Fibroblast of the aortic adventitia (primary cell): ENCODE data around the gene SNCB. TPM values are rescaled to one million over a fixed set of nuclear protein-coding genes. Genes with fewer than 3 reads are reported as not detected.

Experiments
- DNase-seq: peaks from one replicate; pipeline ENCODE4 v3.0.0-alpha.2; 2010; ENCODE audit warnings: low read depth
- H3K4me3 ChIP-seq: 2 replicates; pipeline ENCODE4 v1.5.1; 2011; ENCODE audit warnings: low read depth, mild to moderate bottlenecking, control low read depth, low read length, moderate library complexity
- total RNA-seq: library from RNA; depleted of rRNA; stranded (reverse); fragments of >200 nt; gene quantifications from 2 replicates; pipeline ENCODE4 v1.2.3, GENCODE V29; 2012; ENCODE audit warnings: low replicate concordance
- TF ChIP-seq, protein P1 (sequence below): IDR thresholded peaks from 2 replicates; pipeline ENCODE4 v1.5.1; 2011; ENCODE audit warnings: mild to moderate bottlenecking, low read length, control low read depth, inconsistent platforms; ENCODE audit not compliant: insufficient read depth

Gene SNCB
- total RNA-seq, 1 donor, result not detected

DNA sequence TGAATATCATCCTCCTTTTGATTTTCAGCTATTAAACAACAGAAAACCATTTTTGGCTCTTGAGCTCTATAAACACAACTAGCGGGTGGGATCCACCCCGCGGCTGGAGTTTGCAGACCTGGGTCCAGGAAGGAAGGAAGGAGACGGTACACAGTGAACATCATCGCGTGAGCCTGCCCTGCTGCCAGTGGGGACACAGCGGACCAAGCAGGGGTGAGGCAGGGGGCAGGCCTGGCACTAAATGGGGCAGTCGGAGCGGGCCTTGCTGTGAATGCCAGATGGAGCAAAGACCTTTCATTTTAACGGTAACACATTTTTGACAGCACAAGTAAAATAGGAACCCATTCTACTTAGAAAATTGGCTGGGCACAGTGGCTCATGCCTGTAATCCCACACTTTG, 31.3 kb upstream of the SNCB start:
- DNase-seq, result no peak
- no peak overlapping the region for H3K4me3 ChIP-seq
- TF ChIP-seq, protein P1, sequence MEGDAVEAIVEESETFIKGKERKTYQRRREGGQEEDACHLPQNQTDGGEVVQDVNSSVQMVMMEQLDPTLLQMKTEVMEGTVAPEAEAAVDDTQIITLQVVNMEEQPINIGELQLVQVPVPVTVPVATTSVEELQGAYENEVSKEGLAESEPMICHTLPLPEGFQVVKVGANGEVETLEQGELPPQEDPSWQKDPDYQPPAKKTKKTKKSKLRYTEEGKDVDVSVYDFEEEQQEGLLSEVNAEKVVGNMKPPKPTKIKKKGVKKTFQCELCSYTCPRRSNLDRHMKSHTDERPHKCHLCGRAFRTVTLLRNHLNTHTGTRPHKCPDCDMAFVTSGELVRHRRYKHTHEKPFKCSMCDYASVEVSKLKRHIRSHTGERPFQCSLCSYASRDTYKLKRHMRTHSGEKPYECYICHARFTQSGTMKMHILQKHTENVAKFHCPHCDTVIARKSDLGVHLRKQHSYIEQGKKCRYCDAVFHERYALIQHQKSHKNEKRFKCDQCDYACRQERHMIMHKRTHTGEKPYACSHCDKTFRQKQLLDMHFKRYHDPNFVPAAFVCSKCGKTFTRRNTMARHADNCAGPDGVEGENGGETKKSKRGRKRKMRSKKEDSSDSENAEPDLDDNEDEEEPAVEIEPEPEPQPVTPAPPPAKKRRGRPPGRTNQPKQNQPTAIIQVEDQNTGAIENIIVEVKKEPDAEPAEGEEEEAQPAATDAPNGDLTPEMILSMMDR, result no peak

DNA sequence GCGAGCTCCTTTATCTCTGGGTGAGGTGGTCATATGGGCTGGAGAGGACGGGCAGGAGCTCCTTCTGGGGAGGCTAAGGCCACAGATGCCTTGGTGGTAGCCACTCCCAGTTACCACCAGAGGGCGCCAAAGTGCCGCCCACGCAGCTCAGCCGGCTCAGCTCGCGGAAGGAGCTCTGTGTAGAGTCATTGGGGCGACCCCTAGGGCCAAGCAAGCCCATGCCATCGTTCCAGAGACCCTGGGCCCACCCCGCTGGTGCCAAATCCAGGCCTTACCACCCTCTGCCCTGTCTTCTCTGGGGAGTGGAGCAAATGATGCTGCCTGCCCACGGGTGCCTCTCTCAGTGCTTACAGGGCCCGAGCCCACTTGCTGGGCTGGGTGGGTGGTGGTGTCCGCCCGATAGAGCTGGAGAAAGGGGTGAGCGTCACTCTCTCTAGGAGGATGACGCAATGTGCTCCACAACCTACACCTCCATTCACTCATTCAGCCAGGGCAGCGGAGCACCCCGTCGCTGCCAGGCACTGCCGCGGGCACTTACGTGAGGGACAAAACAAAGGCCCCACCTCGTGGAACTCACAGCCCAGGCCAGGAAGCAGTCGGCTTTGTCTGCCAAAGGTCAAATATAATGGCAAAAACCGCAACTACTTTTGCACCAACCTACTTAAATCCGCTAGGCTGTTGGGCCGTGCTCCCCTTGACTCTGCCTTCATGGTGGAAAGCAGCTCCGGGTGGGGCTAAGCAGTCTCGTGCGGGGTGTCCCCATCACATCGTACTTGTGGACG, 30.7 kb upstream of the SNCB start:
- H3K4me3 ChIP-seq, result no peak overlapping the region
- TF ChIP-seq, protein P1, result peak; percentile 97
- DNase-seq, result peak; percentile 72

- H3K4me3 ChIP-seq, result no peak overlapping the region
- TF ChIP-seq, protein P1, result no peak
- DNase-seq, result no peak
These were observed 30.2 kb upstream of the SNCB start for GRCh38 chr5:176660530-176660859.

GRCh38 chr5:176659860-176660461, 29.6 kb upstream of the SNCB start:
- H3K4me3 ChIP-seq, result no peak overlapping the region
- TF ChIP-seq, protein P1, result no peak
- DNase-seq, result no peak

GRCh38 chr5:176659512-176659839, 29.1 kb upstream of the SNCB start:
- no peak for DNase-seq
- TF ChIP-seq, protein P1, result no peak
- no peak overlapping the region for H3K4me3 ChIP-seq

GRCh38 chr5:176658817-176659511, 28.6 kb upstream of the SNCB start:
- TF ChIP-seq, protein P1, result no peak
- no peak overlapping the region for H3K4me3 ChIP-seq
- DNase-seq, result peak; percentile 57
